Choroid plexus epithelial cell (primary cell): ENCODE measurements around the gene KCNH3.
A peak's percentile ranks its signal among the peaks of the same experiment; 100 is the strongest.

ENCODE experiments used
- DNase-seq: peaks from one replicate; pipeline ENCODE4 v3.0.0-alpha.2; 2010; ENCODE audit warnings: low read depth
- H3K4me3 ChIP-seq: 2 replicates; pipeline ENCODE4 v1.5.1; 2011; ENCODE audit warnings: low read depth, mild to moderate bottlenecking, control low read depth, low read length, moderate library complexity
- TF ChIP-seq, protein P1 (sequence below): conservative IDR thresholded peaks from 2 replicates; pipeline ENCODE4 v1.5.1; 2011; ENCODE audit warnings: low read depth, mild to moderate bottlenecking, control low read depth, inconsistent platforms, low read length, moderate library complexity

KCNH3 gene

DNA sequence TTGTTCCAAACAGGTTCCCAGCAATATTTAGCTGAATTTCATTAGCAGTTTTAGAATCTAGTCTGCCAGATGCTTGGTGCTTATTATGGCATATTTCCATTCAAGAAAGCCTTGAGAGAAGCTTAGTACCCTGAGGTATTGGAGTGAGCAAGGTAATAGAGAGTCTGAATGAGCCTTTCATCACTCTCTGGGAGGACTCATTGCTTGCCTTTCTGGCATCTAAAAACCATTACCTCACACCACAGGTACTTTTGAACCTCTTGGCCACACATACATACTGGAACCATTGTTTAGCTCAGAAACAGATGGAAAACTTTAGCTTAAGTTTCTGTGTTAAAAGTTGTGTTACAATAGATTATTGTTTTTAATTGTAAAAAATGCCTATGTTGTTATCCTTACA lies 27.4 kb upstream of the KCNH3 start:
- H3K4me3 ChIP-seq = no peak overlapping the region
- no peak for DNase-seq
- TF ChIP-seq, protein P1, sequence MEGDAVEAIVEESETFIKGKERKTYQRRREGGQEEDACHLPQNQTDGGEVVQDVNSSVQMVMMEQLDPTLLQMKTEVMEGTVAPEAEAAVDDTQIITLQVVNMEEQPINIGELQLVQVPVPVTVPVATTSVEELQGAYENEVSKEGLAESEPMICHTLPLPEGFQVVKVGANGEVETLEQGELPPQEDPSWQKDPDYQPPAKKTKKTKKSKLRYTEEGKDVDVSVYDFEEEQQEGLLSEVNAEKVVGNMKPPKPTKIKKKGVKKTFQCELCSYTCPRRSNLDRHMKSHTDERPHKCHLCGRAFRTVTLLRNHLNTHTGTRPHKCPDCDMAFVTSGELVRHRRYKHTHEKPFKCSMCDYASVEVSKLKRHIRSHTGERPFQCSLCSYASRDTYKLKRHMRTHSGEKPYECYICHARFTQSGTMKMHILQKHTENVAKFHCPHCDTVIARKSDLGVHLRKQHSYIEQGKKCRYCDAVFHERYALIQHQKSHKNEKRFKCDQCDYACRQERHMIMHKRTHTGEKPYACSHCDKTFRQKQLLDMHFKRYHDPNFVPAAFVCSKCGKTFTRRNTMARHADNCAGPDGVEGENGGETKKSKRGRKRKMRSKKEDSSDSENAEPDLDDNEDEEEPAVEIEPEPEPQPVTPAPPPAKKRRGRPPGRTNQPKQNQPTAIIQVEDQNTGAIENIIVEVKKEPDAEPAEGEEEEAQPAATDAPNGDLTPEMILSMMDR = no peak

DNA sequence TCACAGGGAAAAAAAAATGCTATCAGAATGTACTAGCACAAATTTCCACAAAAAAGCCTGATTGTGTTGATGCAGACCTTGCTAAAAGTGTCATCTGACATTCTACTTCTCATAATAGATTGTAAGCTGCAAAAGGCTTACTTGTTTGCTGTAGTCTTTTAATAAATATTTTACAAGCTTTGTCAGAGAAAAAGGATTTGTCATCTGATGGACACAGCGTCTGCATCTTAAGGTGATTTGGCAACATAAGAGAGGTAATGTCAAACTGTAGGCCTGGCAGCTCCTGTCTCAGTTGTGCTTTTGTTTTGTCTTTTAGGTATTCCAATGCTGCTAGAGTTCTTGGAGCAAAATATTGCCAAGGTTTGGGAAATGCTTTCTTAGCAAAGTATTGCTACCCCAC lies 26.3 kb upstream of the KCNH3 start:
- H3K4me3 ChIP-seq = no peak overlapping the region
- DNase-seq = no peak
- TF ChIP-seq, protein P1 = no peak

GRCh38 chr12:49515266-49515665 lies 23.6 kb upstream of the KCNH3 start:
- TF ChIP-seq, protein P1 = no peak
- peak; percentile 87 for DNase-seq

DNA sequence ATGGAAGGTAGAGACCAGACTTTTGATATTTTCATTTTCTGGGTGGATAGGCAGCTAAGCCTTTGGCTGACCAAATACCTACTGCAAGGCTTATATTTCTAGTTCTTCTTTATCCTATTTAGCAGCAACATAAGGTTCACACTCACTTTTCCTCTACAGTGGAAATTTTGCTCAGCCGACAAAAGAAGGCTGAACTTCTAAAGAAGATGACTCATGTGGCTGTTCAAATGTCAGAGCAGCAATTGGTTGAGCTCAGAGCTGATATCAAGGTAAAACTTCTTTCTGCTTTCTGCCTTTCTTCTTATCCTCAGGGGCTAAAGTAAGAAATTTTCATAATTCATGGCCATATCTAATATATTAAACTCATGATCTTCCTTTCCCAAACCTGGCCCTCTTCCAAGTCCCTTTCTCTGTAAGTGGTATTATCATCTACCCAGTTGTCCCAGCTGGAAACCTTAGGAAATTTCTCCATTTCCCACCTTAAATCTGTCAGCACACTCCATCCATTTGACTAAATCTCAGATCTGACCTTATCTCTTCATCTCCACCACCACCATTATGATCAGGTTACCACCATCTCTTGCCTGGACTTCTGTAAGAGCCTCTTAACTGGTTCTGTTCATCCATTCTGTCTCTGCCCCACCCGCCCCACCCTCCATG lies 19.8 kb upstream of the KCNH3 start:
- H3K4me3 ChIP-seq = no peak overlapping the region
- TF ChIP-seq, protein P1 = no peak
- DNase-seq = peak; percentile 77

More at GRCh38 chr12:49515266-49515665, 23.6 kb upstream of the KCNH3 start:
- no peak overlapping the region for H3K4me3 ChIP-seq

DNA sequence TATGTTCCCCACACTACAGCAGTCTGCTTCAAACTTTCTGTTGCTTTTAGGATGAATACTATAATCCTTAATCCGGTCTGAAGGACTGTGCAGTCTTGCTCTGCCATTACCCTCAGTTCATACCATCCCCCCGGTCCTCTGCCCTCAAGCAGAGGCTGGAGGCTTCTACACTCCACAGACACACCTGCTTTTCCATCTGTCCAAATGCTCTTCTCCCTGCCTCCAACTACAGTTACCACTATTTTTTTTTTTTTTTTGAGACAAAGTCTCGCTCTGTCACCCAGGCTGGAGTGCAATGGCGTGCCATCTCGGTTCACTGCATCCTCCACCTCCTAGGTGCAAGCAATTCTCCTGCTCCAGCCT lies 19.3 kb upstream of the KCNH3 start:
- no peak overlapping the region for H3K4me3 ChIP-seq
- DNase-seq = no peak
- TF ChIP-seq, protein P1 = no peak

DNA sequence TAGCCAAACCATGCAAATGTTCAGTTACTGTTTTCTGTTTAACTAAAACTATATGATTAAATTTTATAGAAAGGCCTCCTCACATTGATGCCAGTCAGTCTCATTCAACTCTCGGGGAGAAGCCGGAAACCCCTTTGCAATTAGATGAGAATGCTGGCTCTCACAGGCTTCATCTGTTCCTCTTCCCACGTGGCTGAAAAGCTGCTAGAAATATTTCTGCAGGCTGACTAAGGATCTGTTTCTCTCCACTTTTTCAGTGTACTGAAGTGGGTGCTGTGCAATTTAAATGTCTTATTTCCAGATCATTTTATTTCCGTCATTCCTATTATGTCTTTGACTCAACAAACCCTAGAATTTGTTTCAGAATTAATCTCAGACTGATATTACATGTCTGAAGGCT lies 17.4 kb upstream of the KCNH3 start:
- TF ChIP-seq, protein P1 = no peak
- no peak overlapping the region for H3K4me3 ChIP-seq
- DNase-seq = no peak

DNA sequence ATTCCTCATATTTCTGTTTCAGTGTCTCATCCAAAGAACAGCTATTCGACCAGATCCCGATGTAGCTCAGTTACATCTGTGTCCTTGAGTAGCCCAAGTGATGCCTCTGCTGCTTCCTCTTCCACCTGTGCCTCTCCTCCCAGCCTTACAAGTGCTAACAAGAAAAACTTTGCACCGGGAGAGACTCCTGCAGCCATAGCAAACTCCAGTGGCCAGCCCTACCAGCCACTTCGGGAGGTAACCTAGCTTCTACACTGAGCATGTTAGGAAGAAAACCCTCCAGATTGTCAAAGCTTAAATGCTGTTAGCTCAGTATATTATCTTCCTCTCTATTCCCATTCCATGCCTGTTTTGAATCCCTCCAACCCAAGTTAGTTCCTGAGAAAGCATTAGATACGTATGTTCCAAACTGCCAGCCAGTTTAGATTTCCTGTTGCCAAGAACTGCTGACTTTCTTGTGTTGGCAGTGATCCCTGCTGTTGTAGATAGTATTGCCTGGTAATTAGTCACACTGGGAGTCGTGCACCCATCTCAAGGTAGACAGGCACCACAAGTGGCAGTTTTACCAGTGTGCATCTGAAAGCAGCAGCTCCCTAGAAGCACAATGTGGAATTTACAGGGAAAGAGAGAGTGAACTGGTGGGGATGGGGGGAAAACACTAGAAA lies 14.0 kb upstream of the KCNH3 start:
- TF ChIP-seq, protein P1 = no peak
- no peak overlapping the region for H3K4me3 ChIP-seq
- DNase-seq = no peak
